Choroid plexus epithelial cell (primary cell): ENCODE results near the gene HCN3.

Experiments used
- DNase-seq: peaks from one replicate; pipeline ENCODE4 v3.0.0-alpha.2; 2010; ENCODE audit warnings: low read depth
- H3K4me3 ChIP-seq: 2 replicates; pipeline ENCODE4 v1.5.1; 2011; ENCODE audit warnings: low read depth, mild to moderate bottlenecking, control low read depth, low read length, moderate library complexity
- CTCF ChIP-seq: conservative IDR thresholded peaks from 2 replicates; pipeline ENCODE4 v1.5.1; 2011; ENCODE audit warnings: low read depth, mild to moderate bottlenecking, control low read depth, inconsistent platforms, low read length, moderate library complexity

Gene HCN3

DNA sequence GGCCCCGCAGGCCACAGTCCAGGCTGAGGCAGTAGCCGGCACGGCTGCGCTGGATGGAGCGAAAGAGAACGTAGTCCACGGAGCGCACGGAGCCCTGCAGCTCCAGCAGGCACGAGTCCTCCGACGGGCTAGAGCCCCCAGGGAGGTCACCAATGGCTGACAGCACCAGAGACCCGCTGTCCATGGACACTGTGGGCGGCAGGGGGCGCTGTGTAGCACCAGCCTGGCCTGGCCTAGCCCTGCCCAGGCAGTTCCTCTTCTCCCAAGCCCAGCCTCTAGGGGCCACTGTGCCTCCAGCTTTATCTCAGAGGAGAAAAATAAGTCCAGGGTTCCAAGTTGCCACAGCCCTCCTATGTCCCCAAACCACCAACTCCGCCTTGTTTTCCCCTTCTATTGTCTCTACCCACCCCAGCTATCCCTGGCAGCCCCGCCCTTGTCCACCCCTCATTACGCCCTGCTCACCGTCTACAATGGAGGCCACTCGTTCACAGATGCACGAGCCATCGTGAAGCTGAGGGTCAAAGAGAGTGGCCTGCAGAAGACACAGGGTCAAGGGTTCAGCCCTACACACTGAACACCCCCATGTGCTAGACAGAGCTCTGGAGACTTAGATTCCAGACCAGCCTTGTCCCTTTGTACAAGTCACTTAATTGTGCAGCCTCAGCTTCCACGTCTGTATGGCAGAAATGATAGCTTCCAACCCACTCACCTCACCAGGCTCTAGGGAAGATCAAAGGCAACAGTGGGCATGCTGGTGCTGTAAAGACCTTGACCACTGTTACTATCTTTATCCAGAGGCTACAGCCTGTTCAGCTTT lies 26.4 kb upstream of the HCN3 start:
- DNase-seq, result peak; percentile 94
- TF ChIP-seq CTCF, result peak; percentile 98
- H3K4me3 ChIP-seq, result peak overlapping the region; percentile 45

GRCh38 chr1:155251566-155251965 lies 25.7 kb upstream of the HCN3 start:
- DNase-seq, result no peak
- no peak for TF ChIP-seq CTCF
- no peak overlapping the region for H3K4me3 ChIP-seq

DNA sequence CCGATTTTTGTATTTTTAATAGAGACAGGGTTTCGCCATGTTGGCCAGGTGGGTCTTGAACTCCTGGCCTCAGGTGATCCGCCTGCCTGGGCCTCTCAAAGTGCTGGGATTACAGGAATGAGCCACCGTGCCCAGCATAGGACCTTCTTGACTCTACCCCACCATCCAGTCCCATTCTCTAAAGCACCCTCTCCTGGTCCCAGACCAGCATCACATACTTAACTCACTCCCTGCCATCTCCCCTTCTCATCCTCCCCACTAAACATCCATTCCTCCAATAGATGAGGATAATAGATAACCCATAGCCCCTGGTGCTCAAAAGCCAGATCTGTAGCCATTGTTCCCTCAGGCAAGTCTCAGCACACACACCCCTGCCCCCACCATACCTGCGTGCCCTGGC lies 24.1 kb upstream of the HCN3 start:
- DNase-seq, result no peak
- peak overlapping the region; percentile 85 for H3K4me3 ChIP-seq

DNA sequence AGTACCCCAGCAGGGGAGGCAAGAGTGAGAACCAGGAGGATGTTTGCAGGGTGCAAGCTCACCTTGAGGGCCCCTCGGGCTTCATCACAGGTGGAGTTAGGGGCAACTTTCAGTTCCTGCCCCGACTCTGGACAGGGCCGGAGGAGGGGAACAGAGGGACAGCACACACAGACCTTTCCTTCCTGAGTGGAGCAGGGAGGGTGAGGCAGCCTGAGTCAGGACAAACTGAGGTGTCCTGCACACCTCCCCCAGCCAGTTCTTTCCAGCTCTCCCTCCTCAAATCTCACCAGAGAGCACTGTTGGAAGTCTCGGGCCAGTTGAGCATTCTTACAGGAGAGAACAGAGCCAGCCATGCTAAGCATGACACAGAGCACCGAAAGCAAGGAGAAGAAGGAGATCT lies 23.5 kb upstream of the HCN3 start:
- peak overlapping the region; percentile 85 for H3K4me3 ChIP-seq
- no peak for DNase-seq
- no peak for TF ChIP-seq CTCF

More for the DNA sequence above, 24.1 kb upstream of the HCN3 start:
- peak; percentile 29 for TF ChIP-seq CTCF

DNA sequence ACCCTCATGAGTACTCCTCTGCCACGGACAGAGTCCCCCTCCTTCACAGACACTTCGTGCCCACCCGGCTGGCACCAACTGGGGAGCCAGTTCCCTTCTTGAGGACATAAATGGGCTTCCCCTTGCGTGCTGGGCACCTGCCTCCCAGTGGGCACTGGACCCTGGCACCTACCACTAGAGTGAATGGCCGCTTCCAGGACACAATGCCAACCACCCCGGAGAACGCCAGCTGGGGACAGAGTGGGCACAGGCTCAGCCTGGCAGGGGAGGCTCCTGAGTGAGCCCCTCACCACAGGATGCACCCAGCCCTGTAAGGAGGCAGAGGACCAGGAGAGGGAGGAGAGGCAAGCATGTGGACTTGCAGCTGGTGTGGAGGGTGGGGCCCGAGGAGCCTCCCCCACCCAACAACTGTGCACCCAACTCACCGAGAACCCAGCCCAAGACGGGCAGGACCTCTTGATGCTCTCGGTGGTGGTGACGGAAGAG lies 23.0 kb upstream of the HCN3 start:
- DNase-seq, result no peak
- peak overlapping the region; percentile 85 for H3K4me3 ChIP-seq
- TF ChIP-seq CTCF, result no peak

DNA sequence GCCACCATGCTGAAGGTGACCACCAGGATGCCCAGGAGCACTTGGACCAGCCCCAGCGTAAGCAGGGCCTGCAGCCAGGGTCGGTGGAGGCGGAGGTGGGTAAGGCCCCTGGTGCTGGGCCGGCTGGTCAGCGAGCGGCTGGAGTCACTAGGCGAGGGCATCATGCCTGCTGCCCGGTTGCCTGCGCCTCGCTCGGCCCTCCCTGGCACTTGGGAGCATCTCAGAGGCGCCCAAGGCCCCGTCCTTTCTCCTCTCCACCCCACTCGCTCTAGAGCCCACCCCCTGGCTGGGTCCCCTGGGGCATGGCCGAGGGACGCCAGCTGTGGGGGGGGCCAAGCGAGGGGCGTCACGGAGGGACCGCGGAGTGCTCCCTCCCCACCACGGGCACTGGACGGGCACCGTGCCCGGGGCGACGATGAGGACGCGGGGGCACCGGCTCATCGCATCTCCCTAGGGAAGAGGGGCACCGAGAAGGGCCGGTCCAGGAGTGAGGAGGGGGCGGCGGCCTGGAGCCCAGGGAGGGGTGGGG lies 22.5 kb upstream of the HCN3 start:
- no peak for DNase-seq

More for the DNA sequence above, 22.5 kb upstream of the HCN3 start:
- H3K4me3 ChIP-seq, result peak overlapping the region; percentile 85
- TF ChIP-seq CTCF, result no peak
